Neutrophil (primary cell): Measurements from ENCODE around the gene ATAD3C.
"Not testable (repeated sequence)": the region's sequence is repeated elsewhere in the genome, so short reads cannot be mapped to it uniquely, and the experiment has no call there.

Experiments used
- H3K27ac ChIP-seq: fragments of 200-600 bp; sonication (generic); 2 replicates; pipeline ENCODE4 v1.5.1; 2016; ENCODE audit warnings: mild to moderate bottlenecking, moderate library complexity
- H3K27me3 ChIP-seq: fragments of 200-600 bp; sonication (generic); 2 replicates; pipeline ENCODE4 v1.6.0; 2016; ENCODE audit warnings: mild to moderate bottlenecking
- H3K36me3 ChIP-seq: fragments of 200-600 bp; sonication (generic); 2 replicates; pipeline ENCODE4 v1.5.1; 2017
- H3K4me1 ChIP-seq, 2 experiments: fragments of 200-600 bp in 1 of 2; sonication (generic) in 1 of 2; 1 replicate in 1 of 2; 2 replicates in 1 of 2; pipeline versions ENCODE4 v1.5.1 to v1.6.1; 2013 to 2016; ENCODE audit warnings: low read depth in 1 of 2, low read length in 1 of 2, mild to moderate bottlenecking in 1 of 2, moderate library complexity in 1 of 2; ENCODE audit not compliant: control insufficient read depth in 1 of 2, insufficient read depth in 1 of 2
- H3K4me3 ChIP-seq, 2 experiments: fragments of 200-600 bp in 1 of 2; sonication (generic) in 1 of 2; 1 replicate in 1 of 2; 2 replicates in 1 of 2; pipeline ENCODE4 v1.5.1; 2013 to 2016; ENCODE audit warnings: low read depth in 1 of 2, low read length in 1 of 2, mild to moderate bottlenecking in 1 of 2, moderate library complexity in 1 of 2
- H3K9me3 ChIP-seq: fragments of 200-600 bp; sonication (generic); 2 replicates; pipeline ENCODE4 v1.5.1; 2016
- CTCF ChIP-seq: fragments of 200-600 bp; sonication (generic); IDR thresholded peaks from 2 replicates; pipeline ENCODE4 v1.5.1; 2016; ENCODE audit warnings: antibody characterized with exemption

Gene ATAD3C

GRCh38 chr1:1460540-1461130 lies 11.1 kb downstream of the ATAD3C start:
- no peak for TF ChIP-seq CTCF

GRCh38 chr1:1461721-1462317 lies 12.3 kb downstream of the ATAD3C start:
- TF ChIP-seq CTCF: no peak
- no peaks in the 10 kb centered on the region for H3K4me1 ChIP-seq
- H3K36me3 ChIP-seq: no peaks in the 10 kb centered on the region
- H3K4me3 ChIP-seq: no peak overlapping the region
- no peaks in the 10 kb centered on the region for H3K9me3 ChIP-seq
- H3K27ac ChIP-seq: no peak overlapping the region
- peaks cover 22% of the 10 kb centered on the region for H3K27me3 ChIP-seq

More at GRCh38 chr1:1460540-1461130, 11.1 kb downstream of the ATAD3C start:
- no peaks in the 10 kb centered on the region for H3K36me3 ChIP-seq
- no peak overlapping the region for H3K27ac ChIP-seq
- peaks cover 22% of the 10 kb centered on the region for H3K27me3 ChIP-seq
- no peak overlapping the region for H3K4me3 ChIP-seq
- no peaks in the 10 kb centered on the region for H3K4me1 ChIP-seq
- no peaks in the 10 kb centered on the region for H3K9me3 ChIP-seq

- no peak for TF ChIP-seq CTCF
- Histone ChIP-seq H3K4me3 (no peak overlapping the region), H3K4me1 (no peaks in the 10 kb centered on the region), H3K9me3 (no peaks in the 10 kb centered on the region), H3K27ac (no peak overlapping the region), H3K27me3 (peaks cover 22% of the 10 kb centered on the region), H3K36me3 (no peaks in the 10 kb centered on the region)
Measured at GRCh38 chr1:1462318-1462966, 13.0 kb downstream of the ATAD3C start.

- H3K9me3 ChIP-seq: no peaks in the 10 kb centered on the region
- no peak for TF ChIP-seq CTCF
- H3K36me3 ChIP-seq: no peaks in the 10 kb centered on the region
- no peaks in the 10 kb centered on the region for H3K4me1 ChIP-seq
- peaks cover 22% of the 10 kb centered on the region for H3K27me3 ChIP-seq
- H3K4me3 ChIP-seq: no peak overlapping the region
- no peak overlapping the region for H3K27ac ChIP-seq
Measured at GRCh38 chr1:1463312-1463711, 13.8 kb downstream of the ATAD3C start.

GRCh38 chr1:1468196-1468985 lies 18.9 kb downstream of the ATAD3C start:
- not testable (repeated sequence) for H3K27me3 ChIP-seq, H3K4me3 ChIP-seq, H3K27ac ChIP-seq, H3K36me3 ChIP-seq, H3K9me3 ChIP-seq
- peaks cover 12% of the 10 kb centered on the region in 2 experiments for H3K4me1 ChIP-seq
